Neural progenitor cell (in vitro differentiated cells): Measurements from ENCODE around the gene COL23A1.

Experiments used
- CTCF ChIP-seq: fragments of 200-600 bp; sonication (generic); IDR thresholded peaks from 2 replicates; pipeline ENCODE4 v1.5.1; 2017; ENCODE audit warnings: antibody characterized with exemption, mild to moderate bottlenecking
- EZH2 ChIP-seq: fragments of 200-600 bp; sonication (generic); IDR thresholded peaks from 2 replicates; pipeline ENCODE4 v1.6.1; 2017; ENCODE audit warnings: antibody characterized with exemption, mild to moderate bottlenecking, moderate library complexity
- EZH2phosphoT487 ChIP-seq: fragments of 200-600 bp; sonication (generic); IDR thresholded peaks from 2 replicates; pipeline ENCODE4 v1.6.1; 2017; ENCODE audit warnings: antibody characterized with exemption

- TF ChIP-seq CTCF (no peak), EZH2phosphoT487 (no peak), EZH2 (no peak)
These were observed 248.4 kb downstream of the COL23A1 start for GRCh38 chr5:178341851-178342140.
